Small intestine (tissue), 7 donors: Measurements from ENCODE around the gene WRNIP1. TPM values are rescaled to one million over a fixed set of nuclear protein-coding genes. Genes with fewer than 3 reads are reported as not detected.
"Not testable (repeated sequence)": the region's sequence is repeated elsewhere in the genome, so short reads cannot be mapped to it uniquely, and the experiment has no call there.

Experiments
- DNase-seq, 2 donors: peaks; one replicate each; pipeline versions ENCODE4 v3.0.0 to v3.0.0-alpha.2; 2013
- FAIRE-seq: peaks from 2 replicates; lab custom pipeline; 2012; peaks lifted over from hg19 to GRCh38; lab: Jason Lieb, UNC
- H3K27ac ChIP-seq, 3 donors: one replicate each; pipeline ENCODE4 v1.5.1; 2013; ENCODE audit warnings: low read length in 2 of 3, mild to moderate bottlenecking in 2 of 3, control low read depth in 1 of 3, inconsistent platforms in 1 of 3, low read depth in 1 of 3, moderate library complexity in 1 of 3
- H3K27me3 ChIP-seq, 3 donors: one replicate each; pipeline ENCODE4 v1.6.1; 2013; ENCODE audit warnings: low read length in 3 of 3, inconsistent platforms in 1 of 3; ENCODE audit not compliant: control insufficient read depth in 3 of 3, insufficient read depth in 3 of 3
- H3K36me3 ChIP-seq, 3 donors: one replicate each; pipeline ENCODE4 v1.6.1; 2013; ENCODE audit warnings: low read length in 3 of 3, inconsistent platforms in 1 of 3, low read depth in 1 of 3, mild to moderate bottlenecking in 1 of 3, moderate library complexity in 1 of 3; ENCODE audit not compliant: control insufficient read depth in 3 of 3, insufficient read depth in 2 of 3
- H3K4me1 ChIP-seq, 3 donors: one replicate each; pipeline ENCODE4 v1.6.1; 2013; ENCODE audit warnings: low read length in 2 of 3, inconsistent platforms in 1 of 3, low read depth in 1 of 3, mild to moderate bottlenecking in 1 of 3, moderate library complexity in 1 of 3; ENCODE audit not compliant: control insufficient read depth in 3 of 3, insufficient read depth in 2 of 3
- H3K4me3 ChIP-seq, 3 donors: one replicate each; pipeline ENCODE4 v1.5.1; 2013; ENCODE audit warnings: low read length in 3 of 3, control low read depth in 1 of 3, inconsistent platforms in 1 of 3, low read depth in 1 of 3, mild to moderate bottlenecking in 1 of 3, moderate library complexity in 1 of 3
- H3K9me3 ChIP-seq, 2 donors: one replicate each; pipeline ENCODE4 v1.6.1; 2013; ENCODE audit warnings: low read depth in 1 of 2, low read length in 1 of 2; ENCODE audit not compliant: control insufficient read depth in 2 of 2, insufficient read depth in 1 of 2
- WGBS, 3 donors: extraction: QIAGEN DNeasy Blood & Tissue Kit; methylation state at CpG; one replicate each; pipeline ENCODE4 v1.1.7; 2013; 5-methylcytosine and 5-hydroxymethylcytosine counted together
- polyA plus RNA-seq, 4 donors: library from polyadenylated mRNA; stranded (reverse) in 3 of 4; unstranded in 1 of 4; fragments of 200-250 nt in 3 of 4; fragments of 120-200 nt in 1 of 4; gene quantifications; one replicate each; pipeline versions ENCODE4 v1.2.1 to v1.2.3, GENCODE V29; 2013
- donor health status: healthy with polysubstance abuse.
- donor health status: control.
- donor health status: control.
- donor health status: Bipolar disorder and iron deficiency.
- donor health status: healthy.

Gene WRNIP1
- polyA plus RNA-seq, 4 donors, result 35.1 to 52.2 (median 43.6) TPM

GRCh38 chr6:2796861-2797260 lies 31.7 kb downstream of the WRNIP1 start:
- Histone ChIP-seq H3K4me1 (peaks cover 0 to 26% (median 4%) of the 10 kb centered on the region in 3 donors), H3K4me3 (no peak overlapping the region), H3K27me3 (no peaks in the 10 kb centered on the region), H3K27ac (peak overlapping the region in 1 of 3 donors; percentile 37), H3K9me3 (no peaks in the 10 kb centered on the region), H3K36me3 (peaks cover 0 to 11% (median 0%) of the 10 kb centered on the region in 3 donors)
- DNase-seq (no peak), FAIRE-seq (no peak)
- WGBS, 3 donors, result 66 to 72% (median 71%) methylated on average over 6 of the region's 6 CpGs

- FAIRE-seq (no peak), DNase-seq (peak; percentile 59 to 85)
- Histone ChIP-seq H3K4me1 (peaks cover 0 to 26% (median 4%) of the 10 kb centered on the region in 3 donors), H3K9me3 (no peaks in the 10 kb centered on the region), H3K27me3 (no peaks in the 10 kb centered on the region), H3K4me3 (no peak overlapping the region), H3K27ac (peak overlapping the region in 1 of 3 donors; percentile 37), H3K36me3 (peaks cover 0 to 11% (median 0%) of the 10 kb centered on the region in 3 donors)
- 6 to 42% (median 22%) methylated on average over 3 of the region's 3 CpGs for WGBS, 3 donors
Measured at GRCh38 chr6:2797564-2798031, 32.4 kb downstream of the WRNIP1 start.

GRCh38 chr6:2798586-2799134 lies 33.5 kb downstream of the WRNIP1 start:
- H3K27me3 ChIP-seq, result no peaks in the 10 kb centered on the region
- no peak overlapping the region for H3K27ac ChIP-seq

GRCh38 chr6:2799936-2800527 lies 34.8 kb downstream of the WRNIP1 start:
- H3K36me3 ChIP-seq, result peaks cover 0 to 11% (median 0%) of the 10 kb centered on the region in 3 donors
- no peak for FAIRE-seq
- no peaks in the 10 kb centered on the region for H3K9me3 ChIP-seq
- no peaks in the 10 kb centered on the region for H3K27me3 ChIP-seq
- no peak overlapping the region for H3K4me3 ChIP-seq
- H3K4me1 ChIP-seq, result peaks cover 0 to 14% (median 0%) of the 10 kb centered on the region in 3 donors
- no peak overlapping the region for H3K27ac ChIP-seq
- WGBS, 3 donors, result 70 to 73% (median 71%) methylated on average over 11 of the region's 11 CpGs
- no peak for DNase-seq

More at GRCh38 chr6:2798586-2799134, 33.5 kb downstream of the WRNIP1 start:
- H3K9me3 ChIP-seq, result no peaks in the 10 kb centered on the region
- H3K4me3 ChIP-seq, result no peak overlapping the region
- DNase-seq (no peak), FAIRE-seq (no peak)
- peaks cover 0 to 22% (median 2%) of the 10 kb centered on the region in 3 donors for H3K4me1 ChIP-seq
- peaks cover 0 to 11% (median 0%) of the 10 kb centered on the region in 3 donors for H3K36me3 ChIP-seq
- WGBS, 3 donors, result 80 to 90% (median 82%) methylated on average over 11 of the region's 11 CpGs

- H3K27ac ChIP-seq, result no peak overlapping the region
- 91% methylated on average over 14 of the region's 14 CpGs for WGBS, 3 donors
- no peaks in the 10 kb centered on the region for H3K27me3 ChIP-seq
- FAIRE-seq (no peak), DNase-seq (no peak)
- H3K4me3 ChIP-seq, result no peak overlapping the region
- peaks cover 0 to 14% (median 0%) of the 10 kb centered on the region in 3 donors for H3K4me1 ChIP-seq
- H3K36me3 ChIP-seq, result peaks cover 0 to 11% (median 0%) of the 10 kb centered on the region in 3 donors
- no peaks in the 10 kb centered on the region for H3K9me3 ChIP-seq
Measured at GRCh38 chr6:2800552-2801316, 35.5 kb downstream of the WRNIP1 start.

GRCh38 chr6:2801687-2802086 lies 36.5 kb downstream of the WRNIP1 start:
- not testable (repeated sequence) for H3K36me3 ChIP-seq, DNase-seq, H3K27ac ChIP-seq, H3K9me3 ChIP-seq, H3K27me3 ChIP-seq, H3K4me3 ChIP-seq, FAIRE-seq
- WGBS, 3 donors, result 74 to 90% (median 85%) methylated on average over 2 of the region's 4 CpGs
- H3K4me1 ChIP-seq, result peaks cover 0 to 12% (median 0%) of the 10 kb centered on the region in 3 donors

- no peaks in the 10 kb centered on the region for H3K27me3 ChIP-seq
- 91 to 95% (median 94%) methylated on average over 8 of the region's 8 CpGs for WGBS, 3 donors
- H3K36me3 ChIP-seq, result peaks cover 0 to 8% (median 0%) of the 10 kb centered on the region in 3 donors
- peaks cover 0 to 3% (median 2%) of the 10 kb centered on the region in 3 donors for H3K4me1 ChIP-seq
- FAIRE-seq (no peak), DNase-seq (no peak)
- no peaks in the 10 kb centered on the region for H3K9me3 ChIP-seq
- no peak overlapping the region for H3K27ac ChIP-seq
- H3K4me3 ChIP-seq, result no peak overlapping the region
Measured at GRCh38 chr6:2802521-2803060, 37.4 kb downstream of the WRNIP1 start.
